Smooth muscle cell (in vitro differentiated cells): ENCODE measurements around the gene PLEKHH1. TPM values are rescaled to one million over a fixed set of nuclear protein-coding genes. Genes with fewer than 3 reads are reported as not detected.

ENCODE experiments used
- DNase-seq: peaks from one replicate; lab custom pipeline; 2025; ENCODE audit not compliant: unreplicated experiment; lab: John Stamatoyannopoulos, UW
- H2AFZ ChIP-seq: fragments of 200-600 bp; sonication (generic); 2 replicates; pipeline ENCODE4 v1.6.0; 2016; ENCODE audit warnings: antibody characterized with exemption, low read depth, mild to moderate bottlenecking
- H3F3A ChIP-seq: fragments of 200-600 bp; sonication (generic); 2 replicates; pipeline ENCODE4 v1.6.0; 2017; ENCODE audit warnings: antibody characterized with exemption, low read depth
- H3K27ac ChIP-seq: fragments of 200-600 bp; sonication (generic); 2 replicates; pipeline ENCODE4 v1.5.1; 2016; ENCODE audit warnings: low read depth, mild to moderate bottlenecking
- H3K27me3 ChIP-seq: fragments of 200-600 bp; sonication (generic); 2 replicates; pipeline ENCODE4 v1.6.1; 2016; ENCODE audit warnings: low read depth, mild to moderate bottlenecking
- H3K36me3 ChIP-seq: fragments of 200-600 bp; sonication (generic); 2 replicates; pipeline ENCODE4 v1.5.1; 2016; ENCODE audit warnings: low read depth
- H3K4me1 ChIP-seq: fragments of 200-600 bp; sonication (generic); 2 replicates; pipeline ENCODE4 v1.5.1; 2016; ENCODE audit warnings: low read depth
- H3K4me2 ChIP-seq: fragments of 200-600 bp; sonication (generic); 2 replicates; pipeline ENCODE4 v1.6.0; 2016; ENCODE audit warnings: mild to moderate bottlenecking
- H3K4me3 ChIP-seq: fragments of 200-600 bp; sonication (generic); 2 replicates; pipeline ENCODE4 v1.5.1; 2016; ENCODE audit warnings: mild to moderate bottlenecking
- H3K79me2 ChIP-seq: fragments of 200-600 bp; sonication (generic); 2 replicates; pipeline ENCODE4 v1.6.0; 2016; ENCODE audit warnings: low read depth, mild to moderate bottlenecking
- H3K9ac ChIP-seq: fragments of 200-600 bp; sonication (generic); 2 replicates; pipeline ENCODE4 v1.6.0; 2016; ENCODE audit warnings: low read depth
- H3K9me3 ChIP-seq: fragments of 200-600 bp; sonication (generic); replicated peaks from 2 replicates; pipeline ENCODE4 v1.5.1; 2016; ENCODE audit warnings: low read depth
- H4K20me1 ChIP-seq: fragments of 200-600 bp; sonication (generic); 2 replicates; pipeline ENCODE4 v1.6.0; 2016; ENCODE audit warnings: low read depth
- CTCF ChIP-seq: fragments of 200-600 bp; sonication (generic); IDR thresholded peaks from 2 replicates; pipeline ENCODE4 v1.5.1; 2017; ENCODE audit warnings: borderline replicate concordance, mild to moderate bottlenecking, antibody characterized with exemption; ENCODE audit not compliant: insufficient read depth, poor library complexity, severe bottlenecking
- WGBS: methylation state at CpG from one replicate; pipeline ENCODE4 v1.1.7; 2016; ENCODE audit warnings: low lambda C conversion rate; 5-methylcytosine and 5-hydroxymethylcytosine counted together
- polyA plus RNA-seq: library from polyadenylated mRNA; unstranded; fragments of >200 nt; fragmentation: Nextera tagmentation; extraction: Ambion mirVana; gene quantifications from 2 replicates; pipeline ENCODE4 v1.2.1, GENCODE V29; 2016
- total RNA-seq: library from RNA; depleted of rRNA; stranded (reverse); fragments of >200 nt; gene quantifications from 2 replicates; pipeline ENCODE4 v1.2.3, GENCODE V29; 2014

PLEKHH1 gene
- total and polyA plus RNA-seq, 2 experiments from 2014 or later = 0.88 to 12.1 TPM

GRCh38 chr14:67579636-67580035, 46.5 kb downstream of the PLEKHH1 start:
- DNase-seq = no peak
- no peak overlapping the region for H3K4me3 ChIP-seq
- no peaks in the 10 kb centered on the region for H3K27me3 ChIP-seq
- no peaks in the 10 kb centered on the region for H4K20me1 ChIP-seq
- H3K9me3 ChIP-seq = no peaks in the 10 kb centered on the region
- no peaks in the 10 kb centered on the region for H3F3A ChIP-seq
- H3K36me3 ChIP-seq = no peaks in the 10 kb centered on the region
- H3K4me1 ChIP-seq = no peaks in the 10 kb centered on the region
- H3K4me2 ChIP-seq = no peak overlapping the region
- TF ChIP-seq CTCF = no peak
- no peak overlapping the region for H3K9ac ChIP-seq
- WGBS = 94% methylated on average over 7 of the region's 7 CpGs
- H2AFZ ChIP-seq = no peak overlapping the region
- H3K79me2 ChIP-seq = no peaks in the 10 kb centered on the region
- no peak overlapping the region for H3K27ac ChIP-seq

GRCh38 chr14:67580336-67581171, 47.5 kb downstream of the PLEKHH1 start:
- Histone ChIP-seq H3K36me3 (no peaks in the 10 kb centered on the region), H3K4me1 (no peaks in the 10 kb centered on the region), H3K27me3 (no peaks in the 10 kb centered on the region), H3F3A (no peaks in the 10 kb centered on the region), H3K79me2 (no peaks in the 10 kb centered on the region), H2AFZ (no peak overlapping the region), H3K9ac (no peak overlapping the region), H3K27ac (no peak overlapping the region), H3K4me3 (no peak overlapping the region), H4K20me1 (no peaks in the 10 kb centered on the region), H3K4me2 (no peak overlapping the region), H3K9me3 (no peaks in the 10 kb centered on the region)
- no peak for DNase-seq
- WGBS = 90% methylated on average over 9 of the region's 11 CpGs
- TF ChIP-seq CTCF = no peak

GRCh38 chr14:67581643-67582042, 48.6 kb downstream of the PLEKHH1 start:
- H3F3A ChIP-seq = no peaks in the 10 kb centered on the region
- H3K4me1 ChIP-seq = no peaks in the 10 kb centered on the region
- H3K79me2 ChIP-seq = no peaks in the 10 kb centered on the region
- 76% methylated on average over 1 of the region's 1 CpG for WGBS
- DNase-seq = no peak
- no peaks in the 10 kb centered on the region for H3K9me3 ChIP-seq
- no peaks in the 10 kb centered on the region for H3K27me3 ChIP-seq
- H4K20me1 ChIP-seq = no peaks in the 10 kb centered on the region
- H3K4me2 ChIP-seq = no peak overlapping the region
- no peak overlapping the region for H3K4me3 ChIP-seq
- no peaks in the 10 kb centered on the region for H3K36me3 ChIP-seq
- TF ChIP-seq CTCF = no peak
- no peak overlapping the region for H3K27ac ChIP-seq
- no peak overlapping the region for H3K9ac ChIP-seq
- no peak overlapping the region for H2AFZ ChIP-seq

GRCh38 chr14:67582061-67582460, 49.0 kb downstream of the PLEKHH1 start:
- TF ChIP-seq CTCF = no peak
- Histone ChIP-seq H3K9me3 (no peaks in the 10 kb centered on the region), H3K9ac (no peak overlapping the region), H3K4me1 (no peaks in the 10 kb centered on the region), H4K20me1 (no peaks in the 10 kb centered on the region), H3K4me3 (no peak overlapping the region), H3K79me2 (no peaks in the 10 kb centered on the region), H3K27ac (no peak overlapping the region), H3K27me3 (no peaks in the 10 kb centered on the region), H3K4me2 (no peak overlapping the region), H2AFZ (no peak overlapping the region), H3F3A (no peaks in the 10 kb centered on the region), H3K36me3 (no peaks in the 10 kb centered on the region)
- WGBS = 88% methylated on average over 7 of the region's 7 CpGs
- DNase-seq = no peak
